ENCODE measurements around the gene ARSK. TPM values are rescaled to one million over a fixed set of nuclear protein-coding genes. Genes with fewer than 3 reads are reported as not detected.

Gene ARSK
- total RNA-seq, 1 experiment from 2014 or later = 6.0 TPM

GRCh38 chr5:95581576-95581975 is 26.7 kb downstream of the ARSK start:
- no peak for DNase-seq (ENCODE audit: low spot score)
- intact Hi-C loops (cut with micrococcal nuclease; ENCODE audit: unreplicated experiment) = no loop called here
- CTCF ChIA-PET = no interaction called here

GRCh38 chr5:95583992-95584391 is 29.1 kb downstream of the ARSK start:
- H3K27me3 ChIP-seq (replicated peaks; ENCODE audit: insufficient read depth, low read depth, low read length, poor library complexity) = no peaks in the 10 kb centered on the region
- CTCF ChIA-PET = no interaction called here
- intact Hi-C loops (cut with micrococcal nuclease; ENCODE audit: unreplicated experiment) = no loop called here
- H3K27ac ChIP-seq (ENCODE audit: low read depth, low read length, poor library complexity, severe bottlenecking) = no peak overlapping the region
- no TSS peak for BruUV-seq (replicated peaks)
- TF ChIP-seq EZH2 (IDR thresholded peaks at IDR 0.05; ENCODE audit: borderline replicate concordance, low read depth, low read length, poor library complexity, severe bottlenecking) = no peak
- no peak for TF ChIP-seq CTCF (conservative IDR thresholded peaks at IDR 0.05; ENCODE audit: low read depth, low read length)
- POLR2A ChIA-PET (ENCODE audit: low non-redundant PET) = no interaction called here
- H3K4me1 ChIP-seq (ENCODE audit: insufficient read depth, low read length, poor library complexity, severe bottlenecking) = no peaks in the 10 kb centered on the region
- H3K9me3 ChIP-seq (ENCODE audit: low read depth, low read length, poor library complexity, severe bottlenecking) = no peaks in the 10 kb centered on the region
- no peak overlapping the region for H3K4me3 ChIP-seq (ENCODE audit: low read depth, low read length, poor library complexity, severe bottlenecking)
- no peaks in the 10 kb centered on the region for H3K36me3 ChIP-seq (ENCODE audit: insufficient read depth, low read length, poor library complexity, severe bottlenecking)
- DNase-seq (ENCODE audit: low spot score) = no peak

More at GRCh38 chr5:95581576-95581975, 26.7 kb downstream of the ARSK start:
- H3K9me3 ChIP-seq (ENCODE audit: low read depth, low read length, poor library complexity, severe bottlenecking) = no peaks in the 10 kb centered on the region
- no peak overlapping the region for H3K27ac ChIP-seq (ENCODE audit: low read depth, low read length, poor library complexity, severe bottlenecking)
- H3K27me3 ChIP-seq (replicated peaks; ENCODE audit: insufficient read depth, low read depth, low read length, poor library complexity) = no peaks in the 10 kb centered on the region
- TF ChIP-seq CTCF (conservative IDR thresholded peaks at IDR 0.05; ENCODE audit: low read depth, low read length) (no peak), EZH2 (IDR thresholded peaks at IDR 0.05; ENCODE audit: borderline replicate concordance, low read depth, low read length, poor library complexity, severe bottlenecking) (no peak)
- H3K4me1 ChIP-seq (ENCODE audit: insufficient read depth, low read length, poor library complexity, severe bottlenecking) = no peaks in the 10 kb centered on the region
- no peak overlapping the region for H3K4me3 ChIP-seq (ENCODE audit: low read depth, low read length, poor library complexity, severe bottlenecking)
- no TSS peak for BruUV-seq (replicated peaks)
- no peaks in the 10 kb centered on the region for H3K36me3 ChIP-seq (ENCODE audit: insufficient read depth, low read length, poor library complexity, severe bottlenecking)
- POLR2A ChIA-PET (ENCODE audit: low non-redundant PET) = no interaction called here

- H3K27ac ChIP-seq (ENCODE audit: low read depth, low read length, poor library complexity, severe bottlenecking) = no peak overlapping the region
- TF ChIP-seq CTCF (conservative IDR thresholded peaks at IDR 0.05; ENCODE audit: low read depth, low read length) (no peak), EZH2 (IDR thresholded peaks at IDR 0.05; ENCODE audit: borderline replicate concordance, low read depth, low read length, poor library complexity, severe bottlenecking) (no peak)
- H3K4me3 ChIP-seq (ENCODE audit: low read depth, low read length, poor library complexity, severe bottlenecking) = no peak overlapping the region
- DNase-seq (ENCODE audit: low spot score) = no peak
- BruUV-seq (replicated peaks) = no TSS peak
- ChIA-PET CTCF (no interaction called here), POLR2A (ENCODE audit: low non-redundant PET) (no interaction called here)
- H3K27me3 ChIP-seq (replicated peaks; ENCODE audit: insufficient read depth, low read depth, low read length, poor library complexity) = no peaks in the 10 kb centered on the region
- intact Hi-C loops (cut with micrococcal nuclease; ENCODE audit: unreplicated experiment) = no loop called here
- H3K4me1 ChIP-seq (ENCODE audit: insufficient read depth, low read length, poor library complexity, severe bottlenecking) = no peaks in the 10 kb centered on the region
- H3K36me3 ChIP-seq (ENCODE audit: insufficient read depth, low read length, poor library complexity, severe bottlenecking) = no peaks in the 10 kb centered on the region
- no peaks in the 10 kb centered on the region for H3K9me3 ChIP-seq (ENCODE audit: low read depth, low read length, poor library complexity, severe bottlenecking)
These were observed 36.0 kb downstream of the ARSK start for GRCh38 chr5:95590880-95591279.
